Measurements from ENCODE around the gene FMNL1.

DNA sequence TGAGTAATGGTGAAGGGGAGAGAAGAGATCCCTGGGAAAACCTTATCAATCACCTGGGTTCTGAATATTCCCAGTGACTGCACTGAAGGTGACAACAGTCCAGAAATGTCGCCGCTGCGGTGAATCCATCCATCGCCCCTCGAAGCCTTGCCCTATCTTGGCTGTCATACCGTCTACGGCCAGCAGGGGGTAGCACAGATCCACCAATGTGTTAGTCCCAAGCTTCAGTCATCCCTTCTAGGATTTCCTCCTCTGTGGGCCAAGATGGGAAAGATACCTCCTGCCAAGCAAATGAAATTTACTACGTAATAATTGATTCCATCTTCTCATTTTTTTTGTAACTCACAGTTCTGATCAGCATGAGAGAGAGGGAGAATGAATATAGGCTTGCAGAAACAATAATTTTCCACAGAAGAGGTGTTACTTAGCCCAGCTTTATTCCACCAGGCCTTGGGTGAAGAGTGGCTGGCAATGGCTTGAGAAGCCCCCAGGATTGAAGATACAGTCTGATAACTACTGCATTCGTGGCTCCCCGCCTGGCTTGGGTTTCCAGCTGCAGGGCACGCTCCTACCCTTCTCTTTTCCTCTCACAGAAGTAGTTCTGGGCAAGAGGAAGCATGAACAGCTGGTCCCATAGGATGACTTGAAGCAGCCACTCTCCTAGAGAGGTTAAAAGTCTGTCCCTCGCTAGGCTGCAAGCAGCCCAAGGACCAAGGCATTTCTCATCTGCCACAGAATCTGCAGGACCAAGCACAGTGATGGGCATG, 2.6 kb upstream of the FMNL1 start:
- TF ChIP-seq EP300 (IDR thresholded peaks at IDR 0.05): no peak
- TF ChIP-seq, protein P1, sequence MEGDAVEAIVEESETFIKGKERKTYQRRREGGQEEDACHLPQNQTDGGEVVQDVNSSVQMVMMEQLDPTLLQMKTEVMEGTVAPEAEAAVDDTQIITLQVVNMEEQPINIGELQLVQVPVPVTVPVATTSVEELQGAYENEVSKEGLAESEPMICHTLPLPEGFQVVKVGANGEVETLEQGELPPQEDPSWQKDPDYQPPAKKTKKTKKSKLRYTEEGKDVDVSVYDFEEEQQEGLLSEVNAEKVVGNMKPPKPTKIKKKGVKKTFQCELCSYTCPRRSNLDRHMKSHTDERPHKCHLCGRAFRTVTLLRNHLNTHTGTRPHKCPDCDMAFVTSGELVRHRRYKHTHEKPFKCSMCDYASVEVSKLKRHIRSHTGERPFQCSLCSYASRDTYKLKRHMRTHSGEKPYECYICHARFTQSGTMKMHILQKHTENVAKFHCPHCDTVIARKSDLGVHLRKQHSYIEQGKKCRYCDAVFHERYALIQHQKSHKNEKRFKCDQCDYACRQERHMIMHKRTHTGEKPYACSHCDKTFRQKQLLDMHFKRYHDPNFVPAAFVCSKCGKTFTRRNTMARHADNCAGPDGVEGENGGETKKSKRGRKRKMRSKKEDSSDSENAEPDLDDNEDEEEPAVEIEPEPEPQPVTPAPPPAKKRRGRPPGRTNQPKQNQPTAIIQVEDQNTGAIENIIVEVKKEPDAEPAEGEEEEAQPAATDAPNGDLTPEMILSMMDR (IDR thresholded peaks at IDR 0.05): peak; percentile 94 to 99 (median 96)

All from upper lobe of left lung (tissue), 4 donors.